ENCODE measurements around the gene RNF144A. TPM values are rescaled to one million over a fixed set of nuclear protein-coding genes. Genes with fewer than 3 reads are reported as not detected.

Gene RNF144A
- total and polyA plus RNA-seq, 2 experiments from 2014 or later = 2.8 to 14.7 TPM

DNA sequence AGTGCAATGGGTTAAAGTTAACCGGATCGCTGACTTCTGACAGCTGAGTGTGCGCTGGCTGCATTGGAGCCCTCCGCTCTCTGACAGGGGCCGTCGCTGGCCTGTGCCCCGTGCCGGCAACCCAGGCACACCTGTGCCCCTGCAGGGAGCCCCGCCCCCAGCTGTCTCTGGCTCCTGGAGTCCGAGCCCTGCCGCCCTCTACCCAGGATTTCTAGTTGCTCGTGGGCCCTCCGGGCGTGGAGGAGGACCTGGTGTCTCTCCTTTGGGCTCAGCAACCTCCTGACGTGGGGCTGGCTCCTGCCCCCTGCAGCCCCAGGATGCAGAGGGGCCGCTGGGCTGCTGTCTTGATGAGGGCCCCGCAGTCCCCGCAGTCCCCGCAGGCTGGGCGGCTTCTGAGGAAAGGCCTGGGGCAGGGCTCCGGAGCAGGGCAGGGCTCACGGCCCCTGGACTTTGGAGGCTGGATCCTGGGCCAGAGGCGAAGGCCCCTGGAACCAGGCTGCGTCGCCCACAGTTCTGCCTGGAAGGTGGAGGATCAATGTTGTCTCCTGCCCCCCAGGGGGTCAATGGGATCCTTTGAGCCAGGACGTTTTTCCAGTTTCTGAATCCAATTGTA is 172.8 kb downstream of the RNF144A start:
- Histone ChIP-seq H3K4me1 (ENCODE audit: insufficient read depth) (no peaks in the 10 kb centered on the region), H3K9me2 (ENCODE audit: insufficient read depth) (no peaks in the 10 kb centered on the region), H3F3A (replicated peaks; ENCODE audit: low read depth) (no peaks in the 10 kb centered on the region), H3K36me3 (ENCODE audit: insufficient read depth) (no peaks in the 10 kb centered on the region), H3K27me3 (ENCODE audit: insufficient read depth) (no peaks in the 10 kb centered on the region), H3K4me3 (no peak overlapping the region), H3K79me2 (replicated peaks; ENCODE audit: insufficient read depth) (no peaks in the 10 kb centered on the region), H2AFZ (no peak overlapping the region), H3K4me2 (no peak overlapping the region), H3K27ac (ENCODE audit: low read depth) (no peak overlapping the region), H4K20me1 (replicated peaks; ENCODE audit: insufficient read depth) (no peaks in the 10 kb centered on the region)
- H3K36me3 Mint-ChIP-seq (ENCODE audit: low read depth) = no peaks in the 10 kb centered on the region
- H3K9me3 Mint-ChIP-seq = peaks cover 7% of the 10 kb centered on the region; the same call in 2 of the 3 replicates
- H3K4me1 Mint-ChIP-seq = peaks cover 8% of the 10 kb centered on the region; the same call in 2 of the 3 replicates
- TF ChIP-seq ZNF114 (CRISPR knock-in tag; IDR thresholded peaks at IDR 0.05) (no peak), EZH2phosphoT487 (IDR thresholded peaks at IDR 0.05; ENCODE audit: unreplicated experiment) (no peak), NANOG (IDR thresholded peaks at IDR 0.05; ENCODE audit: borderline replicate concordance) (no peak), ZNF331 (CRISPR knock-in tag; IDR thresholded peaks at IDR 0.05; ENCODE audit: low read depth) (no peak)
- ATAC-seq (peak; percentile 78), DNase-seq (ENCODE audit: low spot score) (peak; percentile 14)
- H3K4me3 Mint-ChIP-seq = no peak overlapping the region
- H3K27ac Mint-ChIP-seq = no peak overlapping the region
- peaks cover 5% of the 10 kb centered on the region for H3K27me3 Mint-ChIP-seq (ENCODE audit: insufficient read depth, low read depth, poor library complexity)

DNA sequence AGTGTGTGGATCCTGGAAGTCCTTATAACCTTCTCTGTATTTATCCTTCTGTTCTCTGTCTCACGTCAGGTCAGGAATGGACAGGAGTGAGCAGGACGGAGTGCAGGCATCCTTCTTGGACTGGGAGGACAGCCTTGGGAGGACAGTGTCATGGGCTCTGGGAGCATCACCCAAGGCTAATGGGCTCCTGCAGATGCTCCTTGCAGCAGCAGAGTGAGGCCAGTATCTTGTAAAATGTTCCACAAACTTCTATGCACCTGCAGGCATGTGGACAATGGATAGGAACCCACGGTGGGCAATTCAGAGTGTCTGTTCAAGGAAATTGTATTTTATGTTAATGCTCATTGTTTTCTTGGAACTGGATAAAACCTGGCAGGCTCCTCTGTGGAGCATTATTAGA is 176.2 kb downstream of the RNF144A start:
- H3K27me3 Mint-ChIP-seq (ENCODE audit: insufficient read depth, low read depth, poor library complexity) = peaks cover 15% of the 10 kb centered on the region
- Histone ChIP-seq H3K4me2 (no peak overlapping the region), H3K27me3 (ENCODE audit: insufficient read depth) (no peaks in the 10 kb centered on the region), H3K4me1 (ENCODE audit: insufficient read depth) (no peaks in the 10 kb centered on the region), H4K20me1 (replicated peaks; ENCODE audit: insufficient read depth) (no peaks in the 10 kb centered on the region), H3K4me3 (no peak overlapping the region), H3K36me3 (ENCODE audit: insufficient read depth) (no peaks in the 10 kb centered on the region), H3K27ac (ENCODE audit: low read depth) (no peak overlapping the region), H3K79me2 (replicated peaks; ENCODE audit: insufficient read depth) (no peaks in the 10 kb centered on the region), H3F3A (replicated peaks; ENCODE audit: low read depth) (no peaks in the 10 kb centered on the region), H2AFZ (no peak overlapping the region), H3K9me2 (ENCODE audit: insufficient read depth) (no peaks in the 10 kb centered on the region)
- no peak overlapping the region for H3K27ac Mint-ChIP-seq
- peaks cover 2% of the 10 kb centered on the region; the same call in 1 of the 3 replicates for H3K9me3 Mint-ChIP-seq
- H3K4me1 Mint-ChIP-seq = peaks cover 10% of the 10 kb centered on the region; the same call in 2 of the 3 replicates
- H3K4me3 Mint-ChIP-seq = no peak overlapping the region
- no peaks in the 10 kb centered on the region for H3K36me3 Mint-ChIP-seq (ENCODE audit: low read depth)
- DNase-seq (ENCODE audit: low spot score) (no peak), ATAC-seq (no peak)
- TF ChIP-seq ZNF331 (CRISPR knock-in tag; IDR thresholded peaks at IDR 0.05; ENCODE audit: low read depth) (no peak), ZNF114 (CRISPR knock-in tag; IDR thresholded peaks at IDR 0.05) (no peak), JUNB (IDR thresholded peaks at IDR 0.05; ENCODE audit: unreplicated experiment) (no peak), STAT1 (IDR thresholded peaks at IDR 0.05; ENCODE audit: unreplicated experiment) (no peak), NANOG (IDR thresholded peaks at IDR 0.05; ENCODE audit: borderline replicate concordance) (no peak), CREB1 (CRISPR knock-in tag; IDR thresholded peaks at IDR 0.05; ENCODE audit: low read depth) (no peak), POLR2AphosphoS5 (IDR thresholded peaks at IDR 0.05; ENCODE audit: low read depth) (no peak), EZH2phosphoT487 (IDR thresholded peaks at IDR 0.05; ENCODE audit: unreplicated experiment) (no peak), EZH2 (IDR thresholded peaks at IDR 0.05; ENCODE audit: low read depth, unreplicated experiment) (no peak)
- TF ChIP-seq, protein P1, sequence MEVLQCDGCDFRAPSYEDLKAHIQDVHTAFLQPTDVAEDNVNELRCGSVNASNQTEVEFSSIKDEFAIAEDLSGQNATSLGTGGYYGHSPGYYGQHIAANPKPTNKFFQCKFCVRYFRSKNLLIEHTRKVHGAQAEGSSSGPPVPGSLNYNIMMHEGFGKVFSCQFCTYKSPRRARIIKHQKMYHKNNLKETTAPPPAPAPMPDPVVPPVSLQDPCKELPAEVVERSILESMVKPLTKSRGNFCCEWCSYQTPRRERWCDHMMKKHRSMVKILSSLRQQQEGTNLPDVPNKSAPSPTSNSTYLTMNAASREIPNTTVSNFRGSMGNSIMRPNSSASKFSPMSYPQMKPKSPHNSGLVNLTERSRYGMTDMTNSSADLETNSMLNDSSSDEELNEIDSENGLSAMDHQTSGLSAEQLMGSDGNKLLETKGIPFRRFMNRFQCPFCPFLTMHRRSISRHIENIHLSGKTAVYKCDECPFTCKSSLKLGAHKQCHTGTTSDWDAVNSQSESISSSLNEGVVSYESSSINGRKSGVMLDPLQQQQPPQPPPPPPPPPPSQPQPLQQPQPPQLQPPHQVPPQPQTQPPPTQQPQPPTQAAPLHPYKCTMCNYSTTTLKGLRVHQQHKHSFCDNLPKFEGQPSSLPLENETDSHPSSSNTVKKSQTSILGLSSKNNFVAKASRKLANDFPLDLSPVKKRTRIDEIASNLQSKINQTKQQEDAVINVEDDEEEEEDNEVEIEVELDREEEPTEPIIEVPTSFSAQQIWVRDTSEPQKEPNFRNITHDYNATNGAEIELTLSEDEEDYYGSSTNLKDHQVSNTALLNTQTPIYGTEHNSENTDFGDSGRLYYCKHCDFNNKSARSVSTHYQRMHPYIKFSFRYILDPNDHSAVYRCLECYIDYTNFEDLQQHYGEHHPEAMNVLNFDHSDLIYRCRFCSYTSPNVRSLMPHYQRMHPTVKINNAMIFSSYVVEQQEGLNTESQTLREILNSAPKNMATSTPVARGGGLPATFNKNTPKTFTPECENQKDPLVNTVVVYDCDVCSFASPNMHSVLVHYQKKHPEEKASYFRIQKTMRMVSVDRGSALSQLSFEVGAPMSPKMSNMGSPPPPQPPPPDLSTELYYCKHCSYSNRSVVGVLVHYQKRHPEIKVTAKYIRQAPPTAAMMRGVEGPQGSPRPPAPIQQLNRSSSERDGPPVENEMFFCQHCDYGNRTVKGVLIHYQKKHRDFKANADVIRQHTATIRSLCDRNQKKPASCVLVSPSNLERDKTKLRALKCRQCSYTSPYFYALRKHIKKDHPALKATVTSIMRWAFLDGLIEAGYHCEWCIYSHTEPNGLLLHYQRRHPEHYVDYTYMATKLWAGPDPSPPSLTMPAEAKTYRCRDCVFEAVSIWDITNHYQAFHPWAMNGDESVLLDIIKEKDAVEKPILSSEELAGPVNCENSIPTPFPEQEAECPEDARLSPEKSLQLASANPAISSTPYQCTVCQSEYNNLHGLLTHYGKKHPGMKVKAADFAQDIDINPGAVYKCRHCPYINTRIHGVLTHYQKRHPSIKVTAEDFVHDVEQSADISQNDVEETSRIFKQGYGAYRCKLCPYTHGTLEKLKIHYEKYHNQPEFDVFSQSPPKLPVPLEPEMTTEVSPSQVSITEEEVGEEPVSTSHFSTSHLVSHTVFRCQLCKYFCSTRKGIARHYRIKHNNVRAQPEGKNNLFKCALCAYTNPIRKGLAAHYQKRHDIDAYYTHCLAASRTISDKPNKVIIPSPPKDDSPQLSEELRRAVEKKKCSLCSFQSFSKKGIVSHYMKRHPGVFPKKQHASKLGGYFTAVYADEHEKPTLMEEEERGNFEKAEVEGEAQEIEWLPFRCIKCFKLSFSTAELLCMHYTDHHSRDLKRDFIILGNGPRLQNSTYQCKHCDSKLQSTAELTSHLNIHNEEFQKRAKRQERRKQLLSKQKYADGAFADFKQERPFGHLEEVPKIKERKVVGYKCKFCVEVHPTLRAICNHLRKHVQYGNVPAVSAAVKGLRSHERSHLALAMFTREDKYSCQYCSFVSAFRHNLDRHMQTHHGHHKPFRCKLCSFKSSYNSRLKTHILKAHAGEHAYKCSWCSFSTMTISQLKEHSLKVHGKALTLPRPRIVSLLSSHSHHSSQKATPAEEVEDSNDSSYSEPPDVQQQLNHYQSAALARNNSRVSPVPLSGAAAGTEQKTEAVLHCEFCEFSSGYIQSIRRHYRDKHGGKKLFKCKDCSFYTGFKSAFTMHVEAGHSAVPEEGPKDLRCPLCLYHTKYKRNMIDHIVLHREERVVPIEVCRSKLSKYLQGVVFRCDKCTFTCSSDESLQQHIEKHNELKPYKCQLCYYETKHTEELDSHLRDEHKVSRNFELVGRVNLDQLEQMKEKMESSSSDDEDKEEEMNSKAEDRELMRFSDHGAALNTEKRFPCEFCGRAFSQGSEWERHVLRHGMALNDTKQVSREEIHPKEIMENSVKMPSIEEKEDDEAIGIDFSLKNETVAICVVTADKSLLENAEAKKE (CRISPR knock-in tag; IDR thresholded peaks at IDR 0.05) = no peak
- TF ChIP-seq, protein P2, sequence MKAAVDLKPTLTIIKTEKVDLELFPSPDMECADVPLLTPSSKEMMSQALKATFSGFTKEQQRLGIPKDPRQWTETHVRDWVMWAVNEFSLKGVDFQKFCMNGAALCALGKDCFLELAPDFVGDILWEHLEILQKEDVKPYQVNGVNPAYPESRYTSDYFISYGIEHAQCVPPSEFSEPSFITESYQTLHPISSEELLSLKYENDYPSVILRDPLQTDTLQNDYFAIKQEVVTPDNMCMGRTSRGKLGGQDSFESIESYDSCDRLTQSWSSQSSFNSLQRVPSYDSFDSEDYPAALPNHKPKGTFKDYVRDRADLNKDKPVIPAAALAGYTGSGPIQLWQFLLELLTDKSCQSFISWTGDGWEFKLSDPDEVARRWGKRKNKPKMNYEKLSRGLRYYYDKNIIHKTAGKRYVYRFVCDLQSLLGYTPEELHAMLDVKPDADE (IDR thresholded peaks at IDR 0.05) = no peak
